Femur (tissue), 1 donor: ENCODE results near the gene ROBO2.

Experiments used
- DNase-seq: peaks from one replicate; pipeline ENCODE4 v3.0.0-alpha.2; 2017

Gene ROBO2, protein sequence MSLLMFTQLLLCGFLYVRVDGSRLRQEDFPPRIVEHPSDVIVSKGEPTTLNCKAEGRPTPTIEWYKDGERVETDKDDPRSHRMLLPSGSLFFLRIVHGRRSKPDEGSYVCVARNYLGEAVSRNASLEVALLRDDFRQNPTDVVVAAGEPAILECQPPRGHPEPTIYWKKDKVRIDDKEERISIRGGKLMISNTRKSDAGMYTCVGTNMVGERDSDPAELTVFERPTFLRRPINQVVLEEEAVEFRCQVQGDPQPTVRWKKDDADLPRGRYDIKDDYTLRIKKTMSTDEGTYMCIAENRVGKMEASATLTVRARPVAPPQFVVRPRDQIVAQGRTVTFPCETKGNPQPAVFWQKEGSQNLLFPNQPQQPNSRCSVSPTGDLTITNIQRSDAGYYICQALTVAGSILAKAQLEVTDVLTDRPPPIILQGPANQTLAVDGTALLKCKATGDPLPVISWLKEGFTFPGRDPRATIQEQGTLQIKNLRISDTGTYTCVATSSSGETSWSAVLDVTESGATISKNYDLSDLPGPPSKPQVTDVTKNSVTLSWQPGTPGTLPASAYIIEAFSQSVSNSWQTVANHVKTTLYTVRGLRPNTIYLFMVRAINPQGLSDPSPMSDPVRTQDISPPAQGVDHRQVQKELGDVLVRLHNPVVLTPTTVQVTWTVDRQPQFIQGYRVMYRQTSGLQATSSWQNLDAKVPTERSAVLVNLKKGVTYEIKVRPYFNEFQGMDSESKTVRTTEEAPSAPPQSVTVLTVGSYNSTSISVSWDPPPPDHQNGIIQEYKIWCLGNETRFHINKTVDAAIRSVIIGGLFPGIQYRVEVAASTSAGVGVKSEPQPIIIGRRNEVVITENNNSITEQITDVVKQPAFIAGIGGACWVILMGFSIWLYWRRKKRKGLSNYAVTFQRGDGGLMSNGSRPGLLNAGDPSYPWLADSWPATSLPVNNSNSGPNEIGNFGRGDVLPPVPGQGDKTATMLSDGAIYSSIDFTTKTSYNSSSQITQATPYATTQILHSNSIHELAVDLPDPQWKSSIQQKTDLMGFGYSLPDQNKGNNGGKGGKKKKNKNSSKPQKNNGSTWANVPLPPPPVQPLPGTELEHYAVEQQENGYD (N-terminal part only)

GRCh38 chr3:77039606-77040171 lies at the start of gene ROBO2:
ROBO2 (plus strand) TSS chr3:77040099; CDS start chr3:77040786, 687 bp downstream.
- DNase-seq, result peak; percentile 84

GRCh38 chr3:76990606-76991005 lies 49.3 kb upstream of the ROBO2 start:
- no peak for DNase-seq

DNA sequence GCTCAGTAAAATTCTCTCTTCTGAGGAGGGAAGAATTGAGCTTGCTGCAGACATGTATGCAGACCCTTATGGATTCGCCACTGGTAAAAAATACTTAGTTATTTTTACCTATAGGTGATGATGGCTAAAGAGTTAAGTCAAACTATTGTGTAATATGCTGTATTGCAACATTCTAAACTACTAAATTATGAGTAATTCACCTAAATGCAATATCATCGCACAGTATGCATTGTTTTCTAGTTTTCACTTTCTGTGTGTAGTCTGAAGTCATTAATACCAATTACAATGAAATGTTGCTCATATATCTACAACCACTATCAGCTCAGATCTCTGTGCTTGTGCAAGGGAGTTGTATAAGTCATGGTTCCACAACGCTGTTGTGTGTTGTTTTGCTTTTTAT lies 48.7 kb upstream of the ROBO2 start:
- DNase-seq, result no peak

- DNase-seq, result peak; percentile 42
Observed at GRCh38 chr3:76997733-76998132, 42.2 kb upstream of the ROBO2 start.

DNA sequence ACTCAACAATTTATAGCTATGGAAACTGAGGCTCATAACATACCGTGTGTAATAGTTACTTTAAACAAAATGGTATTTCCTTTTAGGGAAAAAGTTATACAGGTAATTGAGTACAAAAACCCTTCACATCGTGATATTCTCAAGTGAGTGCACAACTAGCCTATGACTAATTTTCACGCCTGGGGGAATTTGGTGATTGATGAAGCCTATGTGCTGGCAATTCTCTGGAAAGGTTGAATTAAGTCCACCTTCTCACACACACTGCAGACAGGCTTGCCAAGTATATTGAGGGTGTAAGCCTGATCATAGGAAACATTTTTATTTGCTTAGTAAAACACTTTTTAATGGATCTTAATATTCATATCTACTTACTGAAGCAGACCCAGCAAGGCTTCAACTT lies 41.3 kb upstream of the ROBO2 start:
- DNase-seq, result no peak

GRCh38 chr3:77001062-77001701 lies 38.7 kb upstream of the ROBO2 start:
- DNase-seq, result no peak

GRCh38 chr3:77014226-77014625 lies 25.7 kb upstream of the ROBO2 start:
- no peak for DNase-seq

DNA sequence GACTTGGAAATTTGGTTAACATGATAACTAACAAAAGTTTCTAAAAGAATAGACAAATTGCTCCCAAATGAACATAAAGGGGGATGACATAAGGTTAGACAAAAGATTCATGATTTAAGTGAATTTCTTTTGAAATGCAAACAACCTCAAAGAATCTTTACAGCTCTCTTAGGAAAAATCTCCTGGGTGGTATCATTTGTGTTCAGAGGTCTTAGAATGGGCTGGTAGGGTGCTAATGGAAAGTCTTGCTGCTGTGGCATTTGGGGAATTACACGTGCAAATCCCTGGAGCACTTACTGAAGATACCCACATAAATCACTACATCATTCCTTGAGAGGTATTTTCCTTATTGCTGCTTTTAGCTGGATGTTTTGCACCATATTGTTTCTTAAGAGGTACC lies 14.4 kb upstream of the ROBO2 start:
- DNase-seq, result no peak

- no peak for DNase-seq
Observed at GRCh38 chr3:77026904-77027634, 12.8 kb upstream of the ROBO2 start.

DNA sequence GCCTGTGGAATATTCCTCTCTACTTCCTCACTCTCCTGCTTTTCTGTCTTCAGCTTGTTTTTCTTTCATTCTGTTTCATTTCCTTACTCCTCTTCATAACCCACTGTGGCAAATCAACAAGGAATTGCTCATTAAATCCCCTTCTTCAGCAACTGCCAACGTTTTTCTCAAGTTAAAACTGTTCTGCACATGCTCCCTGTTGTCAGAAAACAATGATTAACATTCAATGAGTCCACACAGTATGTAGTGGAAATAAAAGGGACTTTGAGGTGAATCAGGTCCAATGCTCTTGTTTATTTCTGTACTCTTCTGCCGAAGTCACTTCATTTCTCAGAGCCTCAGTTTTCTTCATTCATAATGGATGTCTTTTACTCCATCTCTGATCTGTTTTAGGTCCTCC lies 11.9 kb upstream of the ROBO2 start:
- no peak for DNase-seq

DNA sequence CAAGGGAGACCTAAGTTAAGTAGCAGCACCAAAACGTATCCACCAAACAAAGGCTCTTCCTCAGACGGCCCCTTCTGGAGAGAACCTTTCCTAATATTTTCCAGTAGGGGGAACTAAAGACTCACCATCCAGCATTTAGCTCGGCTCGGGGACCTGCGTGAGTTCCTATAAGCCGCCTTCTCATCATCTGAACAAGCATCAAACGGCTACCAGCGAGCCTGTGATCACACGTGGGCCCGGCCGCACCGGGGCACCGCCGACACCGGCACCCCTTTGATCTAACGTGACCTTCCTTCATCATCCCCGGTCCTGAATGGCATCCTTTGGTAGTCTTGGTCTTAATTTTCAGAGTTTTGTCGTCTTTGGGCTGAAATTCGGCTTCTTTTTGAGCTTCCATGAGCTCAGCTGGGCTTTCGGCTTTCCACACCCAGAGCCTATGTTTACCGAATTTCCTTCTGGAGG lies 1.4 kb upstream of the ROBO2 start:
- DNase-seq, result peak; percentile 84

GRCh38 chr3:77038930-77039605 lies 831 bp upstream of the ROBO2 start:
- DNase-seq, result no peak

DNA sequence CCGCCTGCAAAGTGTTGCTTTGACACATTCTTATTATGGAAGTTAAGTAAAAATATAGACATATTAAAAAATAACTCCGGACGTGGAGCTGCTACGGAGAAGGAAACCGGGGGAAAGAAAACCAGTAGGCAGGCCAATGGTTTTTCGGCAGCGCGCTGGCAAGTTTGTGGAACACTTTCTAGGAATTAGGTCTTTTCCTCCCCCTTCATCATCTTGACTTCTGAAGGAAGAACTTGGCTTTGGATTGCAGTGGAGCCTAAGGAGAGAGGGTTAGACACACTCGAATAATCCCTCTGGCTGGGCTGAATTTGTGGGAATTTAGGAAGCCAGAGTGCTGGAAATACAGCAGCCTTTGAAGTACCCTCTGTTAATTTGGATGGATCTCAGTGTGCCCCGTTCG lies 317 bp downstream of the ROBO2 start:
- no peak for DNase-seq

DNA sequence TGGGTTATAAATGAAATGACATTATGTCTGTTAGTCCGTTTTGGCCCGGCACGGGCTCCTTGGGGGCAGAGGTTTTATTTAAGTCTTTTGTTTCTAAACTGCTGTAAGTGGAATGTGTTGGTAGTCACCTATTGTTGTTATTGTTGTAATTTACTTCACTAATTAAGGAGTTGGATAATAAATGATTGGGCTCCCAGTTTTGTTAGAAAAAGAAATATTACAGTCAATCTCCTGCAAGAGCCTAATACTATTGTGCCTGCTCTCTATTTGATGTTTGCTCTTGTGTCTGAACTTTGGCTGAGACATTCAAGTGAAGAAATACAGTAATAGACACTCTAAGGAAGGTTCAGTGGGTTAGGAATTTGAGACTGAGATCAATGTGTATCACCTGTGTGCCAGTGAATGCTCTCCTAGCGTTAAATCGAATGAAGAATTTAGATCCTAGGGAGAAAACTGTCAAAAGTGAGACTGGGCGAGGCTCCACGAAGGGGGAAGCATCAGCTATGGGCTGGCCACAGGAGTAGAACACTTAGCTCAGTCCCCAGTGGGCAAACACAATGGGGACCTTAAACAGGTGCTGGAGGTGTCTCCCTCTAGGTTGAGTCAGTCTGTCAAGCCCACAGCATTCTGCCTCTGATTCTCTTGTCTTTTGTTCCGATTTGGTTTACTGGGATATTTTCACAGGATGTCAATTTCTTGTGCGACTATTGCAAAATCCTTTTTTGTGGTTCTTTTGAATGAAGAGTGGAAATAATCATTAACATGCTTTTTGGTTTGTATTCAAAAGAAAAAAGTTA lies 1.2 kb downstream of the ROBO2 start:
- peak; percentile 36 for DNase-seq

- no peak for DNase-seq
Observed at GRCh38 chr3:77041811-77042210, 1.9 kb downstream of the ROBO2 start.

DNA sequence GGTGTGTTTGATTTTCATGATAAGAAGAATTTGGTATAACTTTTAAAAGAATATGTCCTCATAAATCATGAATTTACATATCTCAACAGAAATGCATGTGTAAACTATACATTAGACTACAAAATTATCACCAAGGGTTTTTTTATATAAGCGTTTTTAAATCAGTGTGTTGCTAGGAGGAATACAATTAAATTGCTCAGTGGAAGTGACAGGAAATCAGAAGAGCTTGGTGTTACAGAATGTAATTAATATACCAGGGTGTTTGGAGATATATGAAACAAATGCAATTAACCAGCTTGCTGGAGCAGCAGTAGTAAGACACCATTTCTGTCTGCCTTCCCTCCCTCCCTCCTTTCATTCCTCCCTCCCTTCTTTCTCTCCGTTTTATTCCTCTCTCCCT lies 2.4 kb downstream of the ROBO2 start:
- DNase-seq, result no peak

- DNase-seq, result no peak
Observed at GRCh38 chr3:77042882-77043281, 3.0 kb downstream of the ROBO2 start.

DNA sequence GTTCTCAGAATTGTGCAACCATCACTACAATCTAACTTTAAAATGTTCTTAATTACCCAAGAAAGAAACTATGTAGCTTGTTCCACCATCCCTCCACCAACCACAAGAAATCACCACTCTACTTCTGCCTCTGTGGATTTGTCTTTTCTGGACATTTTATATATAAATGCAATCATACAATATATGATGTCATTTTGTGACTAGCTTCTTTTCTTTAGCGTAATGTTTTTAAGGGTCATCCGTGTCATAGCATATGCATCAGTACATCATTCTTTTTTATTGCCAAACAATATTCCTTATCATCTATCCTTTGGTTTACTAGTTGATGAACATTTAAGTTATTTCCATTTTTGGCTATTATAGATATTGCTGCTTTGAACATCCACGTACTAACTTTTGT lies 5.8 kb downstream of the ROBO2 start:
- no peak for DNase-seq

DNA sequence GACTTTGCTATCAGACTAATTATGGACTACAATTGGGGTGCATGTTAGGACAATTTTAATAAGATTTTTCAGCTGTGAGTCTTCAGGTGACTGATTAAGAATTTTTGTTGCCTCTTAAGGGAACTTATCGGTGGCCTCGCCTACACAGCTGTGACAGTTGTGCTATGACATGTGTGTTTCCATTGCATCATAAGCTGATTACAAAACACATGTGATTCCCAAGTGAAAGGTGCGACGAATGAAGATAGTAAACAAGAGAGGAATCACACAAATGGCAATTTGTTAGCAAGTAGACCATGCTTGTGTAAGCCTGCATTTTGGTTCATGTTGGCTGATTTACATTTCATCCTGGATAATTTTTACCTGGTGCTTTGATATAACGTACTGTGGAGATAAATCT lies 8.3 kb downstream of the ROBO2 start:
- no peak for DNase-seq

GRCh38 chr3:77051591-77051990 lies 11.7 kb downstream of the ROBO2 start:
- no peak for DNase-seq
